ENCODE data around the gene CYP46A1.

Gene CYP46A1

GRCh38 chr14:99750746-99751450 lies 66.8 kb downstream of the CYP46A1 start:
- Histone ChIP-seq H3K4me1 (ENCODE audit: control insufficient read depth in 1 of 2, insufficient read depth in 1 of 2, low read depth in 1 of 2, low read length in 1 of 2) (no peaks in the 10 kb centered on the region), H3K27ac (no peak overlapping the region), H3K9me3 (no peaks in the 10 kb centered on the region), H3K27me3 (peaks cover 81% of the 10 kb centered on the region), H3K36me3 (no peaks in the 10 kb centered on the region), H3K4me3 (ENCODE audit: low read depth in 1 of 2, low read length in 1 of 2) (no peak overlapping the region)
- TF ChIP-seq, protein P1, sequence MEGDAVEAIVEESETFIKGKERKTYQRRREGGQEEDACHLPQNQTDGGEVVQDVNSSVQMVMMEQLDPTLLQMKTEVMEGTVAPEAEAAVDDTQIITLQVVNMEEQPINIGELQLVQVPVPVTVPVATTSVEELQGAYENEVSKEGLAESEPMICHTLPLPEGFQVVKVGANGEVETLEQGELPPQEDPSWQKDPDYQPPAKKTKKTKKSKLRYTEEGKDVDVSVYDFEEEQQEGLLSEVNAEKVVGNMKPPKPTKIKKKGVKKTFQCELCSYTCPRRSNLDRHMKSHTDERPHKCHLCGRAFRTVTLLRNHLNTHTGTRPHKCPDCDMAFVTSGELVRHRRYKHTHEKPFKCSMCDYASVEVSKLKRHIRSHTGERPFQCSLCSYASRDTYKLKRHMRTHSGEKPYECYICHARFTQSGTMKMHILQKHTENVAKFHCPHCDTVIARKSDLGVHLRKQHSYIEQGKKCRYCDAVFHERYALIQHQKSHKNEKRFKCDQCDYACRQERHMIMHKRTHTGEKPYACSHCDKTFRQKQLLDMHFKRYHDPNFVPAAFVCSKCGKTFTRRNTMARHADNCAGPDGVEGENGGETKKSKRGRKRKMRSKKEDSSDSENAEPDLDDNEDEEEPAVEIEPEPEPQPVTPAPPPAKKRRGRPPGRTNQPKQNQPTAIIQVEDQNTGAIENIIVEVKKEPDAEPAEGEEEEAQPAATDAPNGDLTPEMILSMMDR (IDR thresholded peaks at IDR 0.05): no peak

- Histone ChIP-seq H3K4me3 (ENCODE audit: low read depth in 1 of 2, low read length in 1 of 2) (no peak overlapping the region), H3K9me3 (no peaks in the 10 kb centered on the region), H3K36me3 (no peaks in the 10 kb centered on the region), H3K4me1 (ENCODE audit: control insufficient read depth in 1 of 2, insufficient read depth in 1 of 2, low read depth in 1 of 2, low read length in 1 of 2) (no peaks in the 10 kb centered on the region), H3K27me3 (peaks cover 72% of the 10 kb centered on the region), H3K27ac (no peak overlapping the region)
- TF ChIP-seq, protein P1 (IDR thresholded peaks at IDR 0.05): no peak
These were observed 67.7 kb downstream of the CYP46A1 start for GRCh38 chr14:99751539-99752485.

GRCh38 chr14:99752486-99753121 lies 68.5 kb downstream of the CYP46A1 start:
- TF ChIP-seq, protein P1 (IDR thresholded peaks at IDR 0.05): no peak
- Histone ChIP-seq H3K9me3 (no peaks in the 10 kb centered on the region), H3K27ac (no peak overlapping the region), H3K27me3 (peaks cover 64% of the 10 kb centered on the region), H3K36me3 (no peaks in the 10 kb centered on the region), H3K4me1 (ENCODE audit: control insufficient read depth in 1 of 2, insufficient read depth in 1 of 2, low read depth in 1 of 2, low read length in 1 of 2) (no peaks in the 10 kb centered on the region), H3K4me3 (ENCODE audit: low read depth in 1 of 2, low read length in 1 of 2) (no peak overlapping the region)

DNA sequence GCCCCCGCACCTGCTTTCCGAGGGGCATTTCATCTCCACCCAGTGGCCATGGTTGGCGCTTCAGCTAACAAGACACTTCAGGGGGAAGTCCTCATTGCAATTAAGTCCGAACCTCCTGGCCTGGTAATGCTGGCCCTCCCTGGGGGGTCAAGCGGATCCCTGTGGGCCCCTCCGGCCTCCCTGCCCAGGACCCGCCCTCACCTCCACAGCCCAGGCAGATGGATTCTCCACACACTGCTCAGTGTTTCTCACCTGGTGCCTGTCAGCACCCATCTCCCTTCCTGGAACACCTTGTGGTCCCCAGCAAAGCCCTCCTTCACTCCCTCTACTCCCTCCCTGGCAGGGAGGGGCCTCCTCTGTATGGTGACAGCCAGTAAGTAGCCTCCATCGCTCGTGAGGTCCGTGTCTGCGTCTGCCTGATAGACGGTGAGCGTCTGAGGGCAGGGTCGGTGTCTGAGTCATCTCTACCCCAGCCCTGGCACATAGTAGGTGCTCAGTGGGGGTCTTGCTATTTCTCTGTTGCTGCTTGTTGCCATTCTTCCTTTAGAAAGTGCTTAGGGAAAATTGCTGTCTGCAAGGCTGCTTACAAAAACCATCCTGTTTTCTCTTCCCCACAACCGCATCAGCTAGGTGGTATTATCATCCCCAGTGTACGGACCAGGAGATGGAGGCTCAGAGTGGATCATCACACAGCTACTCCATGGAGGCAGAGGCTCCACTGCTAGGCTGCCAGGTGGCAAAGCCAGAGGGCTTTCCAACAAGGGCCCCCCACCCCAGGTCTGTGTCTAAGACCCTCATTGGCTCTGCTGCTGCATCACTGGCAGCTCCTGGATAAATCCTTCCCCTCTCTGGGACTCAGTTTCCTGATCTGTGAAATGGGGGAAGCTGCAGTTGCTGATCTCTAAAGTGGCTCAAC lies 69.4 kb downstream of the CYP46A1 start:
- H3K4me3 ChIP-seq (ENCODE audit: low read depth in 1 of 2, low read length in 1 of 2): no peak overlapping the region

More for the DNA sequence above, 69.4 kb downstream of the CYP46A1 start:
- Histone ChIP-seq H3K4me1 (ENCODE audit: control insufficient read depth in 1 of 2, insufficient read depth in 1 of 2, low read depth in 1 of 2, low read length in 1 of 2) (no peaks in the 10 kb centered on the region), H3K9me3 (no peaks in the 10 kb centered on the region), H3K27ac (no peak overlapping the region), H3K36me3 (no peaks in the 10 kb centered on the region), H3K27me3 (peaks cover 58% of the 10 kb centered on the region)
- TF ChIP-seq, protein P1 (IDR thresholded peaks at IDR 0.05): no peak
